RCC 7860 (cell line): ENCODE data around the gene TNNC1.

ENCODE experiments used
- DNase-seq: peaks from one replicate; pipeline ENCODE4 v3.0.0-alpha.2; 2015; ENCODE audit warnings: low spot score
- FAIRE-seq: peaks from 2 replicates; lab custom pipeline; 2012; peaks lifted over from hg19 to GRCh38; lab: Jason Lieb, UNC

TNNC1 gene

GRCh38 chr3:52402706-52403270 is 51.1 kb downstream of the TNNC1 start:
- DNase-seq (no peak), FAIRE-seq (no peak)

DNA sequence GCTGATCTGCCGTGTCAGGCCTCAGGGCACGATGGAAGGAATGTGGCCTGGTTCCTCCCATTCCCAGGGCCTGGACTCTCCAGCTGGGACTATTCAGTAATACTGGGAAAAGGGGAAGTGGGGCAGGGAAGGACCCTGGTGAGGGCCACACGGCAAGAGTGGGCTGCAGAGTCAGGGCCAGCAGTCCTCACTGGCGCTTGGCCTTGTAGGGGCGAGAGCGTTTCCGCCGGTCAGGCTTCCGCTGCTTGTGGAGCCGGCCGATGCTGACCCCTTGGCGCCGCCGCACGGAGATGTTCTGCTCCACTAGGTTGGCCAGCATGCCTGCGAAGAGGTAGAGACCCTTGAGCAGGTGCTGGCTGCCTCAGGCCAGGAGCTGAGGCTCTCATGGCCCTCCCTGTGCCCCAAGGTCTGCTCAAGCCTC is 51.7 kb downstream of the TNNC1 start:
- FAIRE-seq (no peak), DNase-seq (no peak)

DNA sequence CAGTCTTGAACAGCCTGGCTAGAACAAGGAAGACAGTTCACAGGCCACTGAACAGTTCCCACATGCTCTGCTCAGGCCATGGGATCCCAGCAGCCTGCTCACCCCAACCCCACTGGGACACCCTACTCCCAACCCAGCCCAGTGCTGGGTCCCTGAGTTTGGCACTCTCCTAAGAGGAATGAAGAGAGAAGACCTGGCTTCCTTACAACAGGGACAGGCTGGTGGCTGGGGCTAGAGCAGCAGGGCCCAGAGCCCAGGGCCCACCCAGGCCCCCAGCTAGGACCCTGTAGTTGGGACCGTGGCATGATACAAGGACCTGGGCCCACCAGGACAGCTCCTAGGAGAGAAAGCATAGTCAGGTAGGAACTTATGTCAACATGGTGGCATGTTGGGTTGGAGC is 52.3 kb downstream of the TNNC1 start:
- no peak for FAIRE-seq
- DNase-seq, result no peak
